T-helper 9 cell (primary cell): ENCODE data around the gene GTF3C5.
"Not testable (repeated sequence)": the region's sequence is repeated elsewhere in the genome, so short reads cannot be mapped to it uniquely, and the experiment has no call there.

Source experiments
- DNase-seq: peaks from one replicate; pipeline ENCODE4 v3.0.0-alpha.2; 2020

GTF3C5 gene

GRCh38 chr9:132997591-132997990, 33.2 kb upstream of the GTF3C5 start:
- no peak for DNase-seq

GRCh38 chr9:132998221-132998620, 32.6 kb upstream of the GTF3C5 start:
- not testable (repeated sequence) for DNase-seq

DNA sequence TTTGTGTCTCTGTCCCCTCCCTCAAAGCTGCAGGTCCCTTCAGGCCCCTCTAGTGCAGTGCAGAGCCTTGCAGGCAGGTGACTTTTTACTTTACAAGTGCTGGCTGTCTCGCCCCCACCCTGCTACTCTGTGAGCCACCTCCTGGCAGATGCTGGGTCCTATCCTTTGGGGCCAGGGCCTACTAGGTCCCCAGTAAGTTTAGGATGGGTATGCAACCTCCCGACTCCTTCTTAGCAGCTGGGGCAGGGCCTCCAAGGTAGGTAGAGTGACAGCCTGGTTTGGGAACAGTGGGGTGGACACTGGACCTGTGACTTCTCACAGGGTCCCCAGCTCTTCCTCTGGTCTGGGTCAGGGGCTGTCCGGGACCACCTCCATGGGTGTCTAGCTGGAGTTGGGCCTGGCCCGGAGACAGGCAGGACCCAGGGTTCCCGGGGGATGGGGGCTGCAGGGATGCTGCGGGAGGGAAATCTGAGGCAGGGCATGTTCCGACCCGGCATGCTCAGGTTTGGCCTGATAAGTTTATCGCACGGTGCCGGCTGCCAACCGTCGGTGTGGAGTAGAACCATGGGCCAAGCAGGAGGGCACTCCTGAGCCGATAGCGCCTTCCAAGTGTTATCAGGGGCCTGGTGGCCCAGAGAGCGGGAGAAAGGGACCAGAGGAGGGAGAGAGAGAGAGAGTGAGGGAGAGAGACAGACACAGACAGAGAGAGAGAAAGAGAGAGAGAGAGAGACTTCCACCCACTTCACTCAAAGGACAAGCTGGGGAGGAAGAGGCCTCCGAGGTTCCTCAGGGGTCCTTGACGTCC, 31.8 kb upstream of the GTF3C5 start:
- no peak for DNase-seq

DNA sequence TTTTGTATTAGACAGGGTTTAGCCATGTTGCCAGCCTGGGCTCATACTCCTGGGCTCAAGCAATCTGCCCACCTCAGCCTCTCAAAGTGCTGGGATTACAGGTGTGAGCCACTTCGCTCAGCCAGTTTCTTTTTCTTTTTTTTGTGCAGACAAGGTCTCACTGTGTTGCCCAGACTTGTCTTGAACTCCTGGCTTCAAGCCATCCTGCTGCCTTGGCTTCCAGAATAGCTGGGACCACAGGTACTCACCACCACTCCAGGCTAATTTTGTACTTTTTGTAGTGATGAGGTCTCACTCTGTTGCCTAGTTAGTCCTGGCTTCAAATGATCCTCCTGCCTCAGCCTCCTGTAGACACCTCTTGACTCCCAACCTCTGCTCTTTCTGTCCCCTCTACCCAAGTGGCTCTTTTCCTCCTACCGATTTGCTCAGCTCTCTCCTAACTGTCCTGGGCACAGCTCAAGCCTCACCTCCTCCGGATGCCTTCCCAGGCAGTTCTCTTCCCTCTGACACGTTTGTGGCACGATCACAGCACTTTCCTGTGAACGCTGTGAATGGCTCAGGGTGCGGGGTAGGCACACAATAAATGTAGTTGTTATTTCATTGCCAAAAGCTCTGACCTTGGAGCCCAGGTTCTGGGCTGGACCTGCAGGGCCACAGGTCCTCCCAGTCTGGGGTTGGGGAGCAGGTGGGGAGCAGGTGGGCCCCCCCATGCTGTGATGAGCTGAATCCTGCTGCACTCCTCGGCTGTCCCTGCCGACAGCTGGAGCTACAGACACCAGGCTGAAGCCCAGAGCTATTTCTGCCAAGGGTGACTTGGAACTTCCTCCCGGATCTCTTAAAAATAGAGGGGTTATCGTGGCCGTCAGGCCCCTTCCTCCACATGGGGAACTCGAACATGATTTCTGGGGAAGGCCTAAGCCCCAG, 28.4 kb upstream of the GTF3C5 start:
- no peak for DNase-seq

GRCh38 chr9:133003071-133003461, 27.7 kb upstream of the GTF3C5 start:
- DNase-seq = no peak

- no peak for DNase-seq
These were observed 27.1 kb upstream of the GTF3C5 start for GRCh38 chr9:133003671-133004090.

DNA sequence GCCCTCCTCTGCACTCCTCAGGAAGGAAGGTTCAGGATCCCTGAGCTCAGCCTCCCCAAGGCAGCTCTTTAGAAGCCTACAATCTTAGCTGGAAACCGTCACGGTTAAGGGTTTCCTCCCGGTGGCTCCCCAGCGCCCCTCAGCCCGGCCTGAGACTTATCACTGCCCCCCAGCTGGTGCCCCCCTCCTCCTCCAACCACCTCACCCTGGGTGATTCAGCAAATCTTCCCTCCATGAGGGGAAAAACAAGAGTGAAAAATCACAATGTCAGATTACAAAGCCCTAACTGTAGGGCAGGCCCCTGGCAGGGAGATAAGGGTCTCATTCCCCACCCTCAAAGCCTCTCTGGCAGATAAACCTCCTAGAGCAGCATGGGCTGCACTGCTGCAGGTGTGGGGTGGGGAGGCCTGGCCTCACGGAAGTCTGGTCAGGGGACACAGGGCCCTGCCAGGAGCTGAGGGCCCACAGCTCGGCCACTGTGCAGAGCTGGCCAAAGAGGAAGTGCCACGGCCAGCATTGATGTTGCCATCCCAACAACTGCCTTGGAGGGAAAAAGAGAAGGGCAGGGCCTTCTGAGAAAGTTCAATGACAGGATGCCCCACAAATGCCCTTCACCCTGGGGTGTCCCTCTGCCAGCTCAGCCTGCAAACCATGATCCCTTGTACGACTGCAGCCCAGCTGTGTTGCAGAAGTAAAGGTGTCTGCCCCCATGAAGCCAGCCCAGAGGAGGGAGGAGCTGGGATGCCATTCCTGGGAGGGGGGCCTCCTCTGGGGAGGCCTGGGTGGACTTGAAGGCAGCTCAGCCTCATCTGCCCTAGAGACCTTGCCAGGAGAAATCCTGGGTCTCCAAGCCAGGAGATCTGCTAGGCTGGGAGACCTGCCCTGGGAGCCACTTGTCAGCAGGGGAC, 26.5 kb upstream of the GTF3C5 start:
- no peak for DNase-seq

DNA sequence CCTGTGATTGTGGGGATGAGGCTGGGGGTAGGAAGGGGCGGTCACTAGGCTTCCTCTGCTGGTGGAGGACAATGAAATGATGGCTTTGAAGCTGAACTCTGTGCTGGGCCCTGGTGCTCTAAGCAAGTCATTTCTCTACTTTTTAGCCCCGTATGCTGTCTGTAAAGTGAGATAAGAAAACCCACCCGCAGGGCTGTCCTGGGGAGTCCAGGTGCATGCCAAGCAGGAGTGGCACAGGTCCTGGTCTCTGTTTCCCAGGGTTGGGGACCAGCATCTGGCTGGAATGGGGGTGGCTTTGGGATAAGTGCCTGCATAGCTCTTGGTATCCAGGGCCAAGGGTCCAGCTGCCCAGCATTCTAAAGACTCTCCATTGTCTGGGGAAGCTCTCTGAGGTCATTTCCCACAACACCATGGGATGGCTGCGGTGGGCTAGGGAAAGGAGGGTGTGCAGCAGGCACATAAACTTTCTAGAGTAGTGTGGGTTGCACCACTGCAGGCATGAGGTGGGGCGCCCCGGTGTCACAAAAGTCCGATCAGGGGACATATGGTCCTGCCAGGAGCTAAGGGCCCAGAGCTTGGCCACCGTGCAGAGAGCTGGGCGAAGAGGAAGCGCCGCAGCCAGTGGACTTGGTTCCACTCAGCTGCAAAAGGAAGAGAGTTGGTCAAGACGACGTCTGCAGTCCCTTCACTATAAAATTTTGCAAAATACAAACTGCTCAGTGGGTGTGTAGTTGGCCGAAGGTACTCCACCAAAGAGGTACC, 25.6 kb upstream of the GTF3C5 start:
- no peak for DNase-seq

DNA sequence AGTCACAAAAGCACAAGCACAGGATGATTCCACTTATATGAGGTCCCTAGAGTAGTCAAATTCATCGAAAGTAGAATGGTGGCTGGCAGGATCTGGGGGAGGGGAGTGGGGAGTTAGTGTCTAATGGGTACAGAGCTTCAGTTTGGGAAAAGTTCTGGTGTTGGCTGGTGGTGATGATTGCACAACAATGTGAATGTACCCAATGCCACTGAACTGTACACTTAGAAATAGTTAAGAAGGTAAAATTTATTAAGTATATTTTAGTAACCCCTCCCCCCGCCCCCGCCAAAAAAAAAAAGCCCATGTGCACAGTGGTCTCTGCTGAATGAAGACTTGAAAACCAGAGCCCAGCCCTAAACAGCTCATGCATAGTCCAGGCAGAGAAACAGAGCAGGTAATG, 24.8 kb upstream of the GTF3C5 start:
- no peak for DNase-seq

- no peak for DNase-seq
These were observed 24.0 kb upstream of the GTF3C5 start for GRCh38 chr9:133006731-133007352.

GRCh38 chr9:133008406-133008805, 22.4 kb upstream of the GTF3C5 start:
- DNase-seq = no peak

DNA sequence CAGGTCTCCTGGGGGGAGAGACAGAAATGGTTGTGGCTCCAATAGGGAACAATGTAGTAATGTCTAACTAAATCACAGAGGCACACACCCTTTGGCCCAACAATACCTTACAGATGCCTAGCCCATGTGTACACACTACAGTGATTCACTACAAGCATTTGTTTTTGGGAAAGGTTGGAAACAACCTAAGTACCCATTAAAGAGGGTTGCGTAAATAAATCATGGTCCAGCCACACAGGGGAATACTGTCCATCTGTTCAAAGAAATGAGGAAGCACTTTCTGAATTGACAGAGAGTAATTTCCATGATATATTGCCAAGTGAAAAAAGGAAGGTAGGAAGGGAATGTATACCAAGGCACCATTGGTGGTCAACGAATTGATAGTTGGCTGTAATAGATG, 22.0 kb upstream of the GTF3C5 start:
- no peak for DNase-seq

- DNase-seq = no peak
These were observed 20.8 kb upstream of the GTF3C5 start for GRCh38 chr9:133009906-133010582.

- no peak for DNase-seq
These were observed 16.1 kb upstream of the GTF3C5 start for GRCh38 chr9:133014696-133015095.

- peak; percentile 9 for DNase-seq
These were observed 7.5 kb upstream of the GTF3C5 start for GRCh38 chr9:133023117-133023890.

GRCh38 chr9:133026426-133026825, 4.4 kb upstream of the GTF3C5 start:
- DNase-seq = no peak

GRCh38 chr9:133027134-133027533, 3.7 kb upstream of the GTF3C5 start:
- DNase-seq = no peak

DNA sequence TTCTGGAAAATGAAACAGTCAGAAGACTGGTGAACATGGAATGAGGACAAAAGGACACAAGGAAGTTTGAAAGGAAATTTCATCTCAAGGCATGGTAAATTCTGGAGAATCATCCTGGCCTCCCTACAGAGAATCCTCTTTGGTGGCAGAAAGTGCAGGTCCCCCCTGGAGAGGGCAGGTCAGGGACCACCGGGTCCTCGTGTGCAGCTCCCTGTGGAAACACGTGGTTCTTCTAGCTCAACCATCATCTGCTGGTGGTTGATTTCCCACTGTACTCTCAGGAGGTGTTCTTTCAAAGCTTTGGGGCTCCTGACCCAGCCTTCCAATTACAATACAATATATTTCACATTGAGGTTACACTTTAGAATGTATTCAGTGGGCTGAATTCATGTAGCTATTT, 2.6 kb upstream of the GTF3C5 start:
- no peak for DNase-seq

DNA sequence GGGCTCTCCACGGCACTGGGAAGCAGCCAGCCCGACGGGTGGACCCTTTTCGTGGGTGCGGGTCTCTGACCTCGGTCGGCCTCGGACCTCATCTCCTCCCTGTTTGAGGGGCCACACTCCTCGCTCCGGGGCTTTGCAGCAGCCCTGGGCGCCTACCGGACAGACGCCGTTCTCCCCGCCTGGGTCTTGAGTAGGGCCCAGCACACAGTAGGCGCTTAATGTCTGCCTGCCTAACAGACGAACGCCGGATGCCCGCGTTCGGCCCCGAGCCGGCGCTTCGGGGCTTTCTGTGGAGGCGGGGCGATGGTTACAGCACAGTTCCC, 842 bp upstream of the GTF3C5 start:
- DNase-seq = no peak

GRCh38 chr9:133031130-133031422, 279 bp downstream of the GTF3C5 start:
- no peak for DNase-seq

DNA sequence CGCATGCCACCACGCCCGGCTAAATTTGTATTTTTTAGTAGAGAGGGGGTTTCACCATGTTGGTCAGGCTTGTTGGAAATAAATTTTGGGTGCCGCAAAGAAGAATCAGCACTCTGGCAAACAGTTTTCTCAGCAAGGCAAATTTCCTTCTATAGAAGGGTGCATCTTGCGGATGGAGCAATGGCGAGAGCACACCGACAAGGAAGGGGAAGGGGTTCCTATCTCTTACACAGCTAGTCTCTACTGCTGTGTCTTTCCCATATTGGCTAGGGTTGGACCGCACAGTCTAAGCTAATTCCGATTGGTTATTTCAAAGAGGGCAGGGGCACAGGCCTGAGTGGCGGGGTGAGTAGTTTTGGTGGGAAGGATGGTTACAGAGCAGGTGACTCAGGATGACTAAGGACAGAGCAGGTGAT, 707 bp downstream of the GTF3C5 start:
- DNase-seq = no peak
